IMR-90 (cell line): ENCODE results near the gene MAML3. TPM values are rescaled to one million over a fixed set of nuclear protein-coding genes. Genes with fewer than 3 reads are reported as not detected.
A peak's percentile ranks its signal among the peaks of the same experiment; 100 is the strongest.

ENCODE experiments used
- ATAC-seq: fragments of 200-7000 bp; cut with Tn5 transposase; 2 replicates; pipeline ENCODE4 v1.9.1; 2020; ENCODE audit warnings: low read depth, mild to moderate bottlenecking, moderate library complexity
- BruUV-seq: library from RNA; stranded (reverse); fragments of 400-500 nt; replicated peaks from 2 replicates; lab custom pipeline; 2021; lab: Mats Ljungman, UMichigan
- CTCF ChIA-PET: fragments of 300-600 bp; formaldehyde crosslinking; extraction: SDS; loops from one replicate; lab custom pipeline; 2021; ENCODE audit warnings: antibody characterized with exemption; lab: Yijun Ruan, JAX
- POLR2A ChIA-PET: fragments of 300-600 bp; sonication (Branson Sonifier 250); formaldehyde crosslinking; loops from one replicate; lab custom pipeline; 2022; ENCODE audit warnings: antibody characterized with exemption; ENCODE audit not compliant: unreplicated experiment; lab: Charles Lee
- DNase-seq: peaks from one replicate; pipeline ENCODE4 v3.0.0; 2013
- H2AFZ ChIP-seq: replicated peaks from 2 replicates; pipeline ENCODE3; 2013; ENCODE audit warnings: low read length, mild to moderate bottlenecking; ENCODE audit not compliant: poor library complexity
- H2AK5ac ChIP-seq: 2 replicates; pipeline ENCODE4 v1.6.1; 2013; ENCODE audit warnings: low read depth, low read length, inconsistent platforms
- H2AK9ac ChIP-seq: replicated peaks from 2 replicates; pipeline ENCODE3; 2013; ENCODE audit warnings: mild to moderate bottlenecking, low read depth, low read length, moderate library complexity; ENCODE audit not compliant: poor library complexity
- H2BK120ac ChIP-seq: 2 replicates; pipeline ENCODE4 v1.6.1; 2013; ENCODE audit warnings: low read depth, low read length, inconsistent platforms
- H2BK15ac ChIP-seq: 3 replicates; pipeline ENCODE4 v1.6.1; 2013; ENCODE audit warnings: low read depth, low read length, inconsistent platforms
- H2BK20ac ChIP-seq: 2 replicates; pipeline ENCODE4 v1.6.1; 2013; ENCODE audit warnings: low read depth, mild to moderate bottlenecking, inconsistent platforms, low read length, moderate library complexity
- H2BK5ac ChIP-seq: 2 replicates; pipeline ENCODE4 v1.6.1; 2013; ENCODE audit warnings: mild to moderate bottlenecking, low read depth, low read length, inconsistent platforms; ENCODE audit not compliant: poor library complexity, severe bottlenecking
- H3K14ac ChIP-seq: replicated peaks from 2 replicates; pipeline ENCODE4 v1.6.1; 2013; ENCODE audit warnings: low read depth, low read length, inconsistent platforms
- H3K18ac ChIP-seq: 2 replicates; pipeline ENCODE4 v1.6.1; 2013; ENCODE audit warnings: low read depth, low read length, control low read depth
- H3K23ac ChIP-seq: 2 replicates; pipeline ENCODE4 v1.6.1; 2013; ENCODE audit warnings: low read depth, low read length, inconsistent platforms
- H3K27ac ChIP-seq: 2 replicates; pipeline ENCODE4 v1.5.1; 2013; ENCODE audit warnings: mild to moderate bottlenecking, control low read depth, low read length; ENCODE audit not compliant: insufficient read depth
- H3K27me3 ChIP-seq: 2 replicates; pipeline ENCODE4 v1.6.1; 2013; ENCODE audit warnings: low read length; ENCODE audit not compliant: control insufficient read depth, insufficient read depth
- H3K36me3 ChIP-seq: 2 replicates; pipeline ENCODE4 v1.6.1; 2013; ENCODE audit warnings: low read length, mixed read lengths; ENCODE audit not compliant: control insufficient read depth, insufficient read depth
- H3K4ac ChIP-seq: 2 replicates; pipeline ENCODE4 v1.6.1; 2013; ENCODE audit warnings: low read depth, low read length, inconsistent platforms
- H3K4me1 ChIP-seq: 2 replicates; pipeline ENCODE4 v1.6.1; 2013; ENCODE audit warnings: low read length, mixed read lengths; ENCODE audit not compliant: control insufficient read depth, insufficient read depth
- H3K4me2 ChIP-seq: 2 replicates; pipeline ENCODE4 v1.6.1; 2013; ENCODE audit warnings: low read depth, mild to moderate bottlenecking, control low read depth, low read length, moderate library complexity
- H3K4me3 ChIP-seq: 2 replicates; pipeline ENCODE4 v1.5.1; 2013; ENCODE audit warnings: low read depth, mild to moderate bottlenecking, control low read depth, low read length, moderate library complexity; ENCODE audit not compliant: insufficient read depth
- H3K56ac ChIP-seq: 2 replicates; pipeline ENCODE4 v1.6.1; 2013; ENCODE audit warnings: low read length, inconsistent platforms; ENCODE audit not compliant: insufficient read depth; ENCODE audit errors: extremely low read depth
- H3K79me1 ChIP-seq, 2 experiments: 2 replicates each; pipeline ENCODE4 v1.6.1; 2013; ENCODE audit warnings: low read length in 2 of 2, inconsistent platforms in 1 of 2, low read depth in 1 of 2
- H3K9ac ChIP-seq: 2 replicates; pipeline ENCODE4 v1.6.1; 2013; ENCODE audit warnings: low read depth, low read length, control low read depth
- H3K9me1 ChIP-seq: 2 replicates; pipeline ENCODE4 v1.6.1; 2013; ENCODE audit warnings: low read length, inconsistent platforms; ENCODE audit not compliant: insufficient read depth
- H3K9me3 ChIP-seq: 2 replicates; pipeline ENCODE4 v1.6.1; 2013; ENCODE audit warnings: low read length; ENCODE audit not compliant: control insufficient read depth, insufficient read depth
- H4K20me1 ChIP-seq: 2 replicates; pipeline ENCODE4 v1.6.1; 2013; ENCODE audit warnings: low read length, inconsistent platforms; ENCODE audit not compliant: insufficient read depth
- H4K5ac ChIP-seq: 2 replicates; pipeline ENCODE4 v1.6.1; 2013; ENCODE audit warnings: mild to moderate bottlenecking, low read depth, low read length, control low read depth
- H4K8ac ChIP-seq, 2 experiments: 2 replicates each; pipeline ENCODE4 v1.6.1; 2013; ENCODE audit warnings: low read depth in 2 of 2, low read length in 2 of 2, control low read depth in 1 of 2, inconsistent platforms in 1 of 2
- H4K91ac ChIP-seq: 2 replicates; pipeline ENCODE4 v1.6.1; 2013; ENCODE audit warnings: low read depth, low read length, inconsistent platforms; ENCODE audit not compliant: insufficient read depth
- CEBPB ChIP-seq: IDR thresholded peaks from 2 replicates; pipeline ENCODE4 v1.6.1; 2012; ENCODE audit warnings: low read depth, low read length, improper control_type of control experiment
- RAD21 ChIP-seq: IDR thresholded peaks from 2 replicates; pipeline ENCODE4 v1.6.1; 2012; ENCODE audit warnings: low read length, improper control_type of control experiment
- WGBS, 2 experiments: methylation state at CpG; one replicate each; pipeline versions ENCODE4 v1.1.5 to v1.1.7; 2013; ENCODE audit warnings: missing lambda C conversion rate in 2 of 2; ENCODE audit not compliant: insufficient read length in 1 of 2; ENCODE audit errors: extremely low coverage in 2 of 2; 5-methylcytosine and 5-hydroxymethylcytosine counted together
- dilution Hi-C: fragments of 300-500 bp; cut with HindIII; formaldehyde crosslinking; loops from one replicate; pipeline ENCODE4 v1.14.3; 2018; ENCODE audit warnings: low sequenced_read_pairs; ENCODE audit not compliant: unreplicated experiment
- in situ Hi-C: fragments of 300-500 bp; cut with MboI; formaldehyde crosslinking; loops from 3 replicates; pipeline ENCODE4 v1.14.3; 2019; ENCODE audit warnings: low sequenced_read_pairs, inconsistent platforms, mixed read lengths
- intact Hi-C: fragments of 100-400 bp; cut with micrococcal nuclease; formaldehyde crosslinking; loops from 2 replicates; pipeline ENCODE4 v1.10.0; 2022
- polyA plus RNA-seq, 3 experiments: library from polyadenylated mRNA; depleted of rRNA; stranded (reverse); fragments of >200 nt; gene quantifications; 2 replicates each; pipeline ENCODE4 v1.2.3, GENCODE V29; 2012; ENCODE audit warnings: low replicate concordance in 1 of 3
- total RNA-seq: library from RNA; depleted of rRNA; stranded (reverse); fragments of >200 nt; gene quantifications from 2 replicates; pipeline ENCODE4 v1.2.3, GENCODE V29; 2012

Gene MAML3
- total and polyA plus RNA-seq, 2 of the 4 experiments (the other 2 are of a cell fraction), result 0.90 to 1.7 TPM

DNA sequence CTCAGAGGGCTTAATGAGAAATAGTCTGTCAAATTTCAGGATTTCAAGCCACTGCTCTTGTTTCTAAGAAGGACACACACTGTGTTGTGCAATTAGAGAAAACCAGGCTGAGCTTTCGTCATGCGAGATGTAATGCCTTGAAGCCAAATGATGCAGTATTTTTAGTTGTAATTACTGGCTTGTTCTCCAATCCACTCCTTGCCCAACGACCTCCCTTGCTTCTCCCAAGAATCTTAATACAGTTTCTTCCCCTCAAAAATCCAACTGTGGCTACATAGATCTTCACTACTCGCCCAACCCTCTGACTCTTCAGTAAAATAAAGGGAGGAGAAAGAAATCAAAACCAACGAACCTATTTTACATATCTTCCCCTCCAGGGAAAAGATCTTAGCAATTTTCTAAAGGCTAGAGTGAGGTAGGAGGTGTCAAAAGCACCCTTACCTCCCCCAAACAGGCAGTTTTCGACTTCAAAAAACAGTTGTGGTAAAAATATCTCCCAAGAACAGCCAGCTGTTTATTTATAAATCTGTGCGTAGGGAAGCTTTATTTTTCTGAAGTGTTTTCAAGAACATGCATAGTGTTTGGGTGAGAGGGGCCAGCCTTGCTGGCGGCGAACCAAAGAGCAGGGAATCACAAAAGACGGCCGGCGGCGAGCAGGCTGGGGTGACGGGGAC, 419.6 kb downstream of the MAML3 start:
- POLR2A ChIA-PET, result no interaction called here

More for the DNA sequence above, 419.6 kb downstream of the MAML3 start:
- peak overlapping the region; percentile 24; the same call in 1 of the 2 replicates for H2BK20ac ChIP-seq
- peaks cover 6% of the 10 kb centered on the region for H3K4me1 ChIP-seq
- H3K79me1 ChIP-seq, result no peaks in the 10 kb centered on the region
- intact Hi-C loops, result loop anchor here (1.0 to 10.0 kb wide), 7 partner anchors 77 to 1110 kb away; no protein-coding TSS in a partner anchor
- no peak overlapping the region; the same call in 1 of the 2 replicates for H4K5ac ChIP-seq
- H3K9me1 ChIP-seq, result no peaks in the 10 kb centered on the region
- no peak for TF ChIP-seq RAD21
- TF ChIP-seq CEBPB, result peak; percentile 91
- dilution Hi-C loops, result no loop called here
- BruUV-seq, result no TSS peak
- WGBS, 2 experiments, result no CpG with 5 or more reads among the region's 14 CpGs
- H3K4me3 ChIP-seq, result peak overlapping the region; percentile 52
- peak overlapping the region; percentile 93 for H2AFZ ChIP-seq
- CTCF ChIA-PET, result interaction anchor here (0.7 to 1.4 kb wide), 2 partner anchors 270 to 504 kb away, joined by 3 to 5 read pairs; no protein-coding TSS in a partner anchor
- H3K18ac ChIP-seq, result no peak overlapping the region
- peak; percentile 65 for DNase-seq
- H2BK5ac ChIP-seq, result no peak overlapping the region
- no peaks in the 10 kb centered on the region for H3K36me3 ChIP-seq
- 0 out of 2 replicates have a peak overlapping the region, but pooled peaks have one; percentile 2 for H3K27ac ChIP-seq
- H2BK15ac ChIP-seq, result no peak overlapping the region
- ATAC-seq, result peak; percentile 8; the same call in 1 of the 2 replicates
- peak overlapping the region in 1 of 2 experiments; percentile 58; a peak in 2 of 4 replicates for H4K8ac ChIP-seq
- H4K91ac ChIP-seq, result no peak overlapping the region
- H3K9ac ChIP-seq, result peak overlapping the region; percentile 35; the same call in 1 of the 2 replicates
- H3K27me3 ChIP-seq, result no peaks in the 10 kb centered on the region
- H3K56ac ChIP-seq, result no peak overlapping the region
- no peaks in the 10 kb centered on the region for H3K9me3 ChIP-seq
- H3K14ac ChIP-seq, result 0 out of 2 replicates have a peak overlapping the region, but pooled peaks have one; percentile 22
- H2AK9ac ChIP-seq, result peak overlapping the region; percentile 59
- peak overlapping the region; percentile 31; the same call in 1 of the 2 replicates for H3K4ac ChIP-seq
- H2AK5ac ChIP-seq, result no peak overlapping the region
- H3K23ac ChIP-seq, result peak overlapping the region; percentile 35; the same call in 1 of the 2 replicates
- H2BK120ac ChIP-seq, result no peak overlapping the region; the same call in 1 of the 2 replicates
- H4K20me1 ChIP-seq, result no peaks in the 10 kb centered on the region; the same call in 1 of the 2 replicates
- H3K4me2 ChIP-seq, result peak overlapping the region; percentile 78
- in situ Hi-C loops, result loop anchor here (10.0 kb wide), 2 partner anchors 420 to 520 kb away; partner anchors contain the start of gene MAML3
